ENCODE data around the gene FETUB. TPM values are rescaled to one million over a fixed set of nuclear protein-coding genes. Genes with fewer than 3 reads are reported as not detected.

Gene FETUB
- polyA plus RNA-seq (2011; rRNA removed): 0.10 and 0.20 TPM in 2 replicates
- not detected in 2 replicates for polyA plus RNA-seq (2012; cell fraction: cytosol; rRNA removed)
- not detected in 2 replicates for polyA plus RNA-seq (2012; cell fraction: nucleus; rRNA removed)
- polyA plus RNA-seq (2017; fragmentation: RNase III; extraction: RNeasy Plus Mini Kit Qiagen cat#74134 plus additional on column Dnase treatment): 0.06 to 0.14 TPM in 2 of 3 replicates, not detected in the other
- not detected in 2 replicates for polyA minus RNA-seq (2011; rRNA and poly(A)+ RNA removed)

- ATAC-seq: no peak
- ChIA-PET CTCF (interaction anchor here (4.0 kb wide), 1 partner anchor 25 kb away, joined by 16 read pairs; no protein-coding TSS in a partner anchor), POLR2A (no interaction called here)
- DNase-seq (ENCODE audit: low read depth in 1 of 2, low spot score in 1 of 2): no peak
- Histone ChIP-seq H3K4me2 (peak within 1 kb of the TSS; percentile 48), H3K9me3 (no peaks in the 10 kb centered on the region), H3K4me3 (no peak within 1 kb of the TSS), H3K27ac (peak within 1 kb of the TSS; percentile 34 to 66; a peak in 4 of 6 replicates), H3K4me1 (peaks cover 13% of the 10 kb centered on the region; the same call in 2 of the 3 replicates)
- FAIRE-seq: no peak
- TF ChIP-seq CTCF (IDR thresholded peaks at IDR 0.05): no peak
- no peak for TF ChIP-seq MYC (IDR thresholded peaks at IDR 0.05; ENCODE audit: borderline replicate concordance, low read length)
- TF ChIP-seq KDM1A (IDR thresholded peaks at IDR 0.05; ENCODE audit: low read depth): no peak
- TF ChIP-seq NPAS2 (CRISPR knock-in tag; IDR thresholded peaks at IDR 0.05; ENCODE audit: borderline replicate concordance): no peak
- TF ChIP-seq HMGXB4 (CRISPR knock-in tag; IDR thresholded peaks at IDR 0.05; ENCODE audit: borderline replicate concordance): no peak
- TF ChIP-seq RARB (CRISPR knock-in tag; IDR thresholded peaks at IDR 0.05): no peak
- no peak for TF ChIP-seq HDAC2 (IDR thresholded peaks at IDR 0.05)
- no peak for TF ChIP-seq HOXB5 (CRISPR knock-in tag; IDR thresholded peaks at IDR 0.05)
- no peak for TF ChIP-seq FOSL2 (IDR thresholded peaks at IDR 0.05)
- TF ChIP-seq FOSL2 (CRISPR knock-in tag; IDR thresholded peaks at IDR 0.05): no peak
- TF ChIP-seq KDM5A (IDR thresholded peaks at IDR 0.05): no peak
- TF ChIP-seq RFX5 (IDR thresholded peaks at IDR 0.05): no peak
- TF ChIP-seq CHD2 (IDR thresholded peaks at IDR 0.05; ENCODE audit: low read length, partially characterized antibody): no peak
- TF ChIP-seq SMC3 (IDR thresholded peaks at IDR 0.05): no peak
- no peak for TF ChIP-seq SREBF2 (IDR thresholded peaks at IDR 0.05)
- no peak for TF ChIP-seq MAX (IDR thresholded peaks at IDR 0.05)
- TF ChIP-seq NFE2L2 (conservative IDR thresholded peaks at IDR 0.05; ENCODE audit: low read length): no peak
- 80% methylated on average over 1 of the region's 1 CpG for WGBS (ENCODE audit: missing lambda C conversion rate)
Measured at GRCh38 chr3:186639778-186640472, at the start of gene FETUB. Gene FETUB (plus strand): TSS chr3:186640399. CDS start chr3:186640461, 62 bp downstream.

GRCh38 chr3:186590580-186591295 is 49.5 kb upstream of the FETUB start:
- CTCF ChIA-PET: interaction anchor here (1.1 to 7.4 kb wide), 4 partner anchors 9 to 231 kb away, joined by 3 to 62 read pairs (median 5); no protein-coding TSS in a partner anchor

More at GRCh38 chr3:186590580-186591295, 49.5 kb upstream of the FETUB start:
- peak overlapping the region in 1 of 2 experiments; percentile 39; a peak in 2 of 6 replicates for H3K27ac ChIP-seq
- H3K4me3 ChIP-seq: no peak overlapping the region
- 73% methylated on average over 7 of the region's 7 CpGs for WGBS (ENCODE audit: missing lambda C conversion rate)
- peaks cover 26% of the 10 kb centered on the region for H3K4me1 ChIP-seq
- H3K4me2 ChIP-seq: peak overlapping the region; percentile 58
- ATAC-seq (no peak), FAIRE-seq (no peak), DNase-seq (ENCODE audit: low read depth in 1 of 2, low spot score in 1 of 2) (no peak)
- POLR2A ChIA-PET: interaction anchor here (1.5 kb wide), 1 partner anchor 9 kb away, joined by 3 read pairs; no protein-coding TSS in a partner anchor
- TF ChIP-seq HOXB5 (CRISPR knock-in tag; IDR thresholded peaks at IDR 0.05) (no peak), HOXA7 (CRISPR knock-in tag; IDR thresholded peaks at IDR 0.05) (no peak), TP53 (CRISPR knock-in tag; IDR thresholded peaks at IDR 0.05) (no peak), GATA3 (IDR thresholded peaks at IDR 0.05; ENCODE audit: borderline replicate concordance) (no peak), CTCF (IDR thresholded peaks at IDR 0.05) (no peak), USF2 (IDR thresholded peaks at IDR 0.05) (no peak), FOXS1 (CRISPR knock-in tag; IDR thresholded peaks at IDR 0.05) (no peak), MYC (IDR thresholded peaks at IDR 0.05; ENCODE audit: borderline replicate concordance, low read length) (no peak), ZNF302 (CRISPR knock-in tag; IDR thresholded peaks at IDR 0.05) (no peak)
- no peaks in the 10 kb centered on the region for H3K9me3 ChIP-seq
